Fibroblast of mammary gland (primary cell): ENCODE data around the gene VAV1.

ENCODE experiments used
- DNase-seq: peaks from one replicate; pipeline ENCODE4 v3.0.0-alpha.2; 2010; ENCODE audit warnings: low read depth
- H3K4me3 ChIP-seq: 2 replicates; pipeline ENCODE4 v1.5.1; 2011; ENCODE audit warnings: low read depth, mild to moderate bottlenecking, low read length, moderate library complexity; ENCODE audit not compliant: control insufficient read depth
- CTCF ChIP-seq: conservative IDR thresholded peaks from 2 replicates; pipeline ENCODE4 v1.5.1; 2011; ENCODE audit warnings: low read depth, low read length, inconsistent platforms; ENCODE audit not compliant: control insufficient read depth, insufficient read depth

Gene VAV1

GRCh38 chr19:6811906-6812305 lies 39.4 kb downstream of the VAV1 start:
- peak; percentile 52 for DNase-seq
- TF ChIP-seq CTCF: no peak
- H3K4me3 ChIP-seq: no peak overlapping the region

- no peak for DNase-seq
- TF ChIP-seq CTCF: no peak
- no peak overlapping the region for H3K4me3 ChIP-seq
Observed at GRCh38 chr19:6812612-6813011, 40.1 kb downstream of the VAV1 start.

GRCh38 chr19:6813659-6814058 lies 41.2 kb downstream of the VAV1 start:
- TF ChIP-seq CTCF: no peak
- no peak for DNase-seq

GRCh38 chr19:6817179-6817578 lies 44.7 kb downstream of the VAV1 start:
- DNase-seq: no peak
- no peak overlapping the region for H3K4me3 ChIP-seq
- TF ChIP-seq CTCF: no peak

More at GRCh38 chr19:6813659-6814058, 41.2 kb downstream of the VAV1 start:
- H3K4me3 ChIP-seq: no peak overlapping the region

- no peak for TF ChIP-seq CTCF
Observed at GRCh38 chr19:6818246-6818645, 45.7 kb downstream of the VAV1 start.

GRCh38 chr19:6819323-6819722 lies 46.8 kb downstream of the VAV1 start:
- no peak overlapping the region for H3K4me3 ChIP-seq
- DNase-seq: no peak
- TF ChIP-seq CTCF: no peak

More at GRCh38 chr19:6818246-6818645, 45.7 kb downstream of the VAV1 start:
- no peak overlapping the region for H3K4me3 ChIP-seq
- DNase-seq: no peak

GRCh38 chr19:6820237-6820636 lies 47.7 kb downstream of the VAV1 start:
- H3K4me3 ChIP-seq: no peak overlapping the region
- TF ChIP-seq CTCF: no peak
- DNase-seq: no peak
